Suppressor macrophage (primary cell): Measurements from ENCODE around the gene CHD2.
A peak's percentile ranks its signal among the peaks of the same experiment; 100 is the strongest.
"Not testable (repeated sequence)": the region's sequence is repeated elsewhere in the genome, so short reads cannot be mapped to it uniquely, and the experiment has no call there.

Experiments used
- DNase-seq, 4 experiments: peaks; one replicate each; pipeline ENCODE4 v3.0.0-alpha.2; 2020 to 2022

Gene CHD2

DNA sequence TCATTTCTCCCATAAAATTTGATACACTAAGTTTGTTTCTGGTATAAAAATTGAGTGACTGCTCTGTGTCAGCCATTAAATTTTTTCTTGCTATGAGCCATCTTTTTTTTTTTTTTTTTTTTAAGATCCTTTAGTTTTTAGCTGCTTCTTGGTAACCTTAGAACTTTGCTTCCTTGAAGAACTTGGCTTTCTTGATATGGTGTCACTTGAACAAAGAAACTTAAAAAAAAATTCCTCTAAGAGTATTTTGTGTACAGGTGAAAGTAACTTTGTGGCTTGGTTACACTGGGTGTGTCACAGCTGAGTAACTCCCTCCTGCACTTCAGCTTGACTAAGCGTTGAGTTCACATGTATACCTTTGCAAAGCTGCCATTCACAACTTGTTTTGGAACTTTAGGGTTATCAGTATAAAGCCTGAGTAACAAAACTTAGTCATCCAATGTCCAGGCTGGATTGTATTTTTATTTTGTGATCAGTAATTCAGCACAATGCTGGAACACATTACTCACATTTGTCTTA, 6.5 kb downstream of the CHD2 start:
- DNase-seq, result no peak

- DNase-seq, result no peak
These were observed 7.1 kb downstream of the CHD2 start for GRCh38 chr15:92907229-92907628.

DNA sequence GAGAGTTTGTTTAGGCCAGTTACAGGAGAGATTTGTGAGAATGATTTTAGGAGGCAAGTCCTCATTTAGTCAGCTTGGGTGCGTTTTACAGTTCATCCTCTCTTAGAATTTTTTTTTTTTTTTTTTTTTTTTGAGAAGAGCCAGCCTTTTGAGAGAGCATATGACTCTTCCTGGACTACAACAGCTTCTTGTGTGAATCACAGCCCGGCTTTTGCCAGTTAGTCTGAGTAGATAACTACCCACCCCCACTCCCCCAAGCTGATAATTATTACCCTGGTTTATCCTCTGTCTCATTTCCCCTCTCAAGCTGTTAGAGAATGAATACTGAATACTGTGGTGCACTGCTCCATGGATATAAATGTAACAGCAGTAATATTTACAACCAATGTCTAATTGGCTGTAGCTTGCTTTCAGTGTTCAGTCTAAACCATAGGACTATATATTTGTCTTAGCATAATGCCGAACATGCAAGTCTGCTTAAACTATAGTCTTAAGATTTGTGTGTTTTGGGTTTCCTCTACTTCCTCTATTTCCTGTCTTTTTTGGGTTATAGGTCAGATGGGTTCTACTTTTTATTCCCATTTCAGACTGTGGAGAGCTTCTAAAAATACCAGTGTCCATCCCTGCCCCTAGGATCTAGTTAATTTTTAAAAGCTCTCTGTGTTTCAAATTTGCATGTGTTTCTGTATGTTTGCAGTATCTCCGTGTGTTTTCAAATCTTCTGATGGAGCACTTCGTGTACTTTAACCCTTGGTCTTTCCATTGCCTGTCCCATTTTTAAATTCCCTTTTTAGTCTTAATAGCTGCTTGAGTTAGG, 8.0 kb downstream of the CHD2 start:
- peak; percentile 39 to 74 (median 54) for DNase-seq

DNA sequence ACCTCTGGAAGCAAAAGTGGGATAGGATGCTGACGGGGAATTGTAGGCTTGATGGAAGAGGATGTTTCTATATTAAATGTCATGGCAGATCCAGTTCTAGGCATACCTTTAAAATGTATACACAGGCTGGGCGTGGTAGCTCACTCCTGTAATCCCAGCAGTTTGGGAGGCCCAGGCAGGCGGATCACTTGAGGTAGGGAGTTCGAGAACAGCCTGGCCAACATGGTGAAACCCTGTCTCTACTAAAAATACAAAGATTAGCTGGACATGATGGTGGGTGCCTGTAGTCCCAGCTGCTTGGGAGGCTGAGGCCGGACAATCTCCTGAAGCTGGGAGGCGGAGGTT, 8.6 kb downstream of the CHD2 start:
- no peak for DNase-seq

- no peak for DNase-seq
These were observed 9.1 kb downstream of the CHD2 start for GRCh38 chr15:92909136-92909781.

- DNase-seq, result peak in 2 of 4 experiments; percentile 40 to 42
These were observed 10.3 kb downstream of the CHD2 start for GRCh38 chr15:92910451-92910850.

DNA sequence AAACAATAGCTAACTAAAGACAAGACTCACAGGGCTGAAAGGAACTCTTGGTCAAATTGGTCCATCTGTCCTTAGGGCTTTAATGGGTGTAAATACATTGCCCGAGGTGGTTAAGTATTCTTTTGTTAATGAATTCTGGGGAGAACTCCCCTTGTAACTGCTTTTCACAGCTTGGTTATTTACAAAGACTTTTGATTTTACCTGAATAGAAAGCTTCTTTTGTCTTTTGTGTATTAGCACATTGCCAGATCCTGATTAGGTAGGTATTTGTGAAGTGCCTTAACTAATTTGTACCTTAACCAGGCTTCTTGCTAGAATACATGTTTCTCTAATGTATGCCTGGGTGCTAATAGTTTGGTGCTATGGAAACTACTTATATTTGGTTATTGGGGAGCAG, 14.0 kb downstream of the CHD2 start:
- no peak for DNase-seq

DNA sequence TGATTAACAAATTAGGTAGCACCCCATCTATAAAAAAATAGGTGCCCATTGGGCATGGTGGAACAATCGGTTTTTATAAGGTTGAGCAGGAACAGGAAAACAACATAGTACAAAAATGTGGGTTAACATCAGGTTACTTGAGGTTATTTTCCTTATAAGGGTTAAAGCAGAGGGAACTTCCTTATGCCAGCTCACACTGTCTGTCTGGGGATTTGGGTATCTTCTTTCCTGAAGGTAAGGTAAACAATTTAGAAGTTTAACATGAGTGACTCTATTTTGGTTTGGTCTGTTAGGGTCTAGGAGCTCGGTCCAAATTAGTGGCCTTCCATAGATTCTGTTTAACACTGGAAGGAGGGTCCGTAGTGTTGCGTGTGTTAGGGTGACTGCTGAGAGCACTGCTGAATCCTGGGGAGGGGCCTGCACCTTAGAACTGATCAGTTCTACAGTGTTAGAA, 14.7 kb downstream of the CHD2 start:
- peak; percentile 21 to 61 (median 46) for DNase-seq

DNA sequence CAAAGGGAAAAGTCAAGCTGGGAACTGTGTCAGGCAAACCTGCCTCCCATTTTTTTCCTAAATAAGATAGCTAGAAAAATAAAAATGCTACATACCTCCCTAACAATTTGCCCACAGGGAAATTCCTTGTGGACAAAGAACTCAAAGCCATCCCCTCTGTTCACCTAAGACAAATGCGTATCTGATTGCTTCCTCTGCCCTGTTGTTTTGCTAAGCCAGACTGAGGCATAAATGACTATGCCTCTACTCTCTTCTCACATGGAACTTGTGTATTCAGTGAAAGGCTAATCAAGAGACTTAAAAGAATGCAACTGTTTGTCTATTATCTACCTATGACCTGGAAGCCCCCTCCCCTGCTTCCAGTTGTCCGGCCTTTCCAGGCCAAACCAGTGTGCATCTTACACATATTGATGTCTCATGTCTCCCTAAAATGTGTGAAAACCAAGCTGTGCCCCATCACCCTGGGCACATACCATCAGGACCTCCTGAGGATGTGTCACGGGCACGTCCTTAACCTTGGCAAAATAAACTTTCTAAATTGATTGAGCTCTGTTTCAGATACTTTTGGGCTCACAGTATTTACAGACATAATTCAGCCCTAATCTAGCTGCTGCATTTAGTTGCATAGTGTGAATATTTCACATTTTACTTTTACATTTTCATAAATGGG, 15.8 kb downstream of the CHD2 start:
- DNase-seq, result no peak

DNA sequence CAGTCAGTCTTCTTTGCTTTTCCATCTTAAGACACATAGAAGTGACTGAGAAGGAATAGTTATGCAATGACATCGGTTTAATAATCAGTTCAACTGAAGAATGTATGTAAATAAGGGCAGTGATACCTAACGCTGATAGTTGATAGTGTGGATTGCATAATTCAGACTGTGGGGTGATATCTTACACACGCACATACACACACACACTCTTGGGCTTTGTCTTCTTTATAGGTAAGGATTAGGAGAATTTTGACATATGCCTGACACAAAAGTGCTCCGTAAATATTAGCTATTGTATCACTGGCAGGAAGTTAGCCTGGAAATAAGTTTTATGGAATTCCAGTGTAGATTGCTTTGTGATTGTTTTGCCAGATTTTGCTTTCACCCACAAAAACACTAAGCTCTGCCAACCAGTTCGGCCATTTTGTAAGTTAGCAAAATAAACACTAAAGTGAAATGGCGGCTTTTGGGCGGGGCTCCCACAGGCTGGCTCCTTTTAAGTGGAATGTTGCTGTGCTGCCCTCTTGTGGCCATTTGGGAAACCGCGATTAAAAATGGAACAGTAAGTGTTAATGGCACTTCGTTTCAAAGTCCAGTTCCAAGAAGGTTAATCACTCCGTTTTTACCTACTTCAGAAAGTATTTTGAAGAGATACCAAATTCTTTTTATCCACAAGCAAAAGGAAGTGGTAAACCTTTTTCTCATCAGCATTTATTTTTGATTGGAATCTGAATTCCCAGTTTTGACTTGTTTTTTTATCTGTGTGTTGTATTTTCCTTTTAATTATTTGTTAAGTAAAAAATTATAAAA, 17.7 kb downstream of the CHD2 start:
- DNase-seq, result peak; percentile 95 to 98 (median 96)

DNA sequence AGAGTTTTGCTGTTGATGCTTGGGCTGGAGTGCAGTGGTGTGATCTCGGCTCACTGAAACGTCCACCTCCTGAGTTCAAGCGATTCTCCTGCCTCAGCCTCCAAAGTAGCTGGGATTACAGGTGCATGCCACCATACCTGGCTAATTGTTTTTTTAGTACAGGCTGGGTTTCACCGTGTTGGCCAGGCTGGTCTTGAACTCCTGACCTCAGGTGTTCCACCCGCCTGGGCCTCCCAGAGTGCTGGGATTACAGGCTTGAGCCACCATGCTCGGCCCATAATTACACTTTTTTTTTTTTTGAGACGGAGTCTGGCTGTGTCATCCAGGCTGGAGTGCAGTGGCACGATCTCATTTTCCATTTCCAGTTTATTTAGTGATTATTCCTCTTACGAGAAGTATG, 18.8 kb downstream of the CHD2 start:
- not testable (repeated sequence) for DNase-seq

DNA sequence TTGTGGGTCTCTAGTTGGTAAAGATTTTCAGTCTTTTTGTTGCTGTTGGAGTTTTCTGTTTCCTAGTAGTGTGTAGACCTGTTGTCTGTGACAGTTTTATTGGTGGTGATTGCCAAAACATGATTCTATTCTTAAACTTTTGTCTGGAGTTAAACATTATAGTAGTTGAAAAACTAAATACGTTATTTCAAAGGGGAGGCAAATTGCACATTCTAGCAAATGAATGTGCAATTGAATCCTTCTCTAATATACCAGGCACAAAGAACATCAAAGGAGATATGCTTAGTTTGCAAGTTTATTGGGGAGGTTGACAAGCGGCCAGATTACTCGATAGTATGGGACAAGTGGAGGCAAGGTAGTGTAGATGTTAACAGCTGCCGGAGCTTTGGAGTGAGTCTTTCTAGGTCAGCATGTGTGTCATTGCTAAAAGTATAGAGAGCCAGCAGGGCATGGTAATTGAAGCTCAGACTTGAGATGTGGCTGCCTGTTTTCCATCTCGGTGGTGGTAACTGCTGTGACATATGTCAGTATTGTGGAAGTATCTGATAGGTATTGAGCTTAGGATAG, 20.6 kb downstream of the CHD2 start:
- no peak for DNase-seq

GRCh38 chr15:92921215-92922131, 21.3 kb downstream of the CHD2 start:
- DNase-seq, result peak in 3 of 4 experiments; percentile 17 to 54 (median 42)

DNA sequence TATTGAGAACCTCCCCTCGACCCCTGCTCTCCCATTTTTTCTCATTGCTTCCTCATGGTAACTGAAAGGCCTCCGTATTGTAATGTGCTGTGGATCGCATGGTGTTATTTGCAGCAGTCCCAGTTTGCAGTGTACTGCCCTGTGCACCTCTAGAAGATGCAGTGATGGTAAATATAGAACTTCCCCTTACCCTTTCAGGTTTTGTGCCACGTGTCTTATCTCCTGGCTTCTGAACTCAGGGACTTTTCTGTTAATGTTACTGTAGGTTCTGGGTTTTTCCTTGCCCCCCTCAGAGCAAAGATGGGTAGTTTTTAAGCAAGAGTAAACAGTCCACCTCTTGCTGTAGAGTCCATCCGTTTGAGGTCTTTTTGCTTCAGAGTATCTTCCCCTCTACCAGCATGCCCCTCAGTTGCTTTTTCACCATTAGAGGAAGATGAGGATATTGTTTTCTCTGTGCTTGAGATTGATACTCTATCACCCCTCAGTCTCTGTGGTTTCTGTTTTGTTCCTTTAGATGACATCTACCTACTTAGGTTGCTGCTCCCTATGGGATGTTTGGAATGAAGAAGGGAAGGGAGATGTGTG, 22.4 kb downstream of the CHD2 start:
- DNase-seq, result no peak

GRCh38 chr15:92924216-92924615, 24.1 kb downstream of the CHD2 start:
- DNase-seq, result peak; percentile 41 to 62 (median 59)

GRCh38 chr15:92925454-92925853, 25.3 kb downstream of the CHD2 start:
- no peak for DNase-seq

- DNase-seq, result no peak
These were observed 28.2 kb downstream of the CHD2 start for GRCh38 chr15:92928225-92928750.

GRCh38 chr15:92929002-92929401, 28.9 kb downstream of the CHD2 start:
- no peak for DNase-seq

DNA sequence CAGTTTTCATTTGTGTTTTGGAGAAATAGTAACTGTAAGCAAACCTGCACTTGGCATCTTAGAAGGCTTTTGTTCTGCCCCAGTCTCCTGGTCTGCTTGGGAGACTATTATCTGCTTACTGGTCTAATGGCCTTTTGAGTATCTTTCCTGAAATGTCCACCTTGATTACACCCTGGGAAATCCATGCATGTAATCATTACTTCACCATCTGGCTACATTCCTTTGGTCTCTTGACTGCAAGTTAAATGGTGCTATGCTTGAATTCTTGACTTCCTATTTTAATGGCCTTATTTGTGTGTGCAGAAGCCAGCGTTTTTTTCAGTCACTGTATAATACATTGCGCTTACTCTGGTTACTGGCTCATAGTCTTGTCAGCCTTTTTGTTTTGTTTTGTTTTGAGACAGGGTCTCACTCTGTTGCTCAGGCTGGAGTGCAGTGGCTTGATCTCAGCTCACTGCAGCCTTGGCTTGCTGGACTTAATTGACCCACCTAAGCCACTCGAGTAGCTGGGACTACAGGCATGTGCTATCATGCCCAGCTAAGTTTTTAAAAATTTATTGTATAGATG, 30.0 kb downstream of the CHD2 start:
- no peak for DNase-seq

GRCh38 chr15:92930776-92931175, 30.7 kb downstream of the CHD2 start:
- DNase-seq, result no peak
